ENCODE data around the gene CHD6. TPM values are rescaled to one million over a fixed set of nuclear protein-coding genes. Genes with fewer than 3 reads are reported as not detected.
A peak's percentile ranks its signal among the peaks of the same experiment; 100 is the strongest.

Gene CHD6
- total RNA-seq, 4 donors from 2014 or later = 24.7 to 89.7 (median 36.6) TPM

- TF ChIP-seq EP300 (IDR thresholded peaks at IDR 0.05) = no peak
- no peak for TF ChIP-seq POLR2AphosphoS5 (IDR thresholded peaks at IDR 0.05)
- no peak for TF ChIP-seq POLR2A (IDR thresholded peaks at IDR 0.05)
- TF ChIP-seq CTCF (IDR thresholded peaks at IDR 0.05) = no peak
- DNase-seq (ENCODE audit: low spot score in 2 of 2) = no peak
- H3K4me3 ChIP-seq = no peak overlapping the region
- 96% methylated on average over 3 of the region's 3 CpGs for WGBS
- H3K27ac ChIP-seq = peak overlapping the region; percentile 55
- H3K9me3 ChIP-seq = no peaks in the 10 kb centered on the region
- no peaks in the 10 kb centered on the region for H3K27me3 ChIP-seq
- H3K4me1 ChIP-seq = peaks cover 2% of the 10 kb centered on the region
- peaks cover 80% of the 10 kb centered on the region for H3K36me3 ChIP-seq
Measured at GRCh38 chr20:41424011-41424410, 194.2 kb downstream of the CHD6 start.

- 85% methylated on average over 2 of the region's 2 CpGs for WGBS
- TF ChIP-seq CTCF (IDR thresholded peaks at IDR 0.05) (no peak), POLR2AphosphoS5 (IDR thresholded peaks at IDR 0.05) (no peak), POLR2A (IDR thresholded peaks at IDR 0.05) (no peak), EP300 (IDR thresholded peaks at IDR 0.05) (no peak)
- peaks cover 77% of the 10 kb centered on the region for H3K36me3 ChIP-seq
- DNase-seq (ENCODE audit: low spot score in 2 of 2) = no peak
- no peaks in the 10 kb centered on the region for H3K27me3 ChIP-seq
- peaks cover 2% of the 10 kb centered on the region for H3K4me1 ChIP-seq
- H3K27ac ChIP-seq = no peak overlapping the region
- no peaks in the 10 kb centered on the region for H3K9me3 ChIP-seq
- no peak overlapping the region for H3K4me3 ChIP-seq
Measured at GRCh38 chr20:41422953-41423352, 195.2 kb downstream of the CHD6 start.

- 93% methylated on average over 7 of the region's 7 CpGs for WGBS
- no peak for DNase-seq (ENCODE audit: low spot score in 2 of 2)
- no peak overlapping the region for H3K4me3 ChIP-seq
- no peak overlapping the region for H3K27ac ChIP-seq
- no peaks in the 10 kb centered on the region for H3K4me1 ChIP-seq
- peaks cover 92% of the 10 kb centered on the region for H3K36me3 ChIP-seq
- no peak for TF ChIP-seq CTCF (IDR thresholded peaks at IDR 0.05)
- TF ChIP-seq POLR2AphosphoS5 (IDR thresholded peaks at IDR 0.05) = no peak
- no peak for TF ChIP-seq POLR2A (IDR thresholded peaks at IDR 0.05)
- TF ChIP-seq EP300 (IDR thresholded peaks at IDR 0.05) = no peak
- no peaks in the 10 kb centered on the region for H3K9me3 ChIP-seq
- H3K27me3 ChIP-seq = no peaks in the 10 kb centered on the region
Measured at GRCh38 chr20:41418739-41419293, 199.4 kb downstream of the CHD6 start.

- peaks cover 92% of the 10 kb centered on the region for H3K36me3 ChIP-seq
- 92% methylated on average over 5 of the region's 5 CpGs for WGBS
- TF ChIP-seq POLR2A (IDR thresholded peaks at IDR 0.05) = no peak
- TF ChIP-seq CTCF (IDR thresholded peaks at IDR 0.05) = no peak
- no peak for TF ChIP-seq EP300 (IDR thresholded peaks at IDR 0.05)
- TF ChIP-seq POLR2AphosphoS5 (IDR thresholded peaks at IDR 0.05) = no peak
Measured at GRCh38 chr20:41418031-41418430, 200.1 kb downstream of the CHD6 start.

GRCh38 chr20:41415191-41415590 lies 203.0 kb downstream of the CHD6 start:
- no peak for DNase-seq (ENCODE audit: low spot score in 2 of 2)
- 92% methylated on average over 8 of the region's 8 CpGs for WGBS
- Histone ChIP-seq H3K27me3 (no peaks in the 10 kb centered on the region), H3K4me3 (no peak overlapping the region), H3K27ac (no peak overlapping the region), H3K9me3 (no peaks in the 10 kb centered on the region), H3K4me1 (peaks cover 14% of the 10 kb centered on the region), H3K36me3 (peaks cover 86% of the 10 kb centered on the region)
- TF ChIP-seq POLR2AphosphoS5 (IDR thresholded peaks at IDR 0.05) = no peak
- TF ChIP-seq POLR2A (IDR thresholded peaks at IDR 0.05) = no peak
- no peak for TF ChIP-seq EP300 (IDR thresholded peaks at IDR 0.05)
- TF ChIP-seq CTCF (IDR thresholded peaks at IDR 0.05) = no peak

More at GRCh38 chr20:41418031-41418430, 200.1 kb downstream of the CHD6 start:
- DNase-seq (ENCODE audit: low spot score in 2 of 2) = no peak
- no peaks in the 10 kb centered on the region for H3K9me3 ChIP-seq
- H3K27ac ChIP-seq = no peak overlapping the region
- H3K4me1 ChIP-seq = no peaks in the 10 kb centered on the region
- H3K4me3 ChIP-seq = no peak overlapping the region
- H3K27me3 ChIP-seq = no peaks in the 10 kb centered on the region
